ENCODE results near the gene RAI14. TPM values are rescaled to one million over a fixed set of nuclear protein-coding genes. Genes with fewer than 3 reads are reported as not detected.
A peak's percentile ranks its signal among the peaks of the same experiment; 100 is the strongest.
"Not testable (repeated sequence)": the region's sequence is repeated elsewhere in the genome, so short reads cannot be mapped to it uniquely, and the experiment has no call there.

Gene RAI14
- total and polyA plus RNA-seq, 4 experiments from 2014 or later, result 0.15 to 2.6 (median 2.1) TPM

DNA sequence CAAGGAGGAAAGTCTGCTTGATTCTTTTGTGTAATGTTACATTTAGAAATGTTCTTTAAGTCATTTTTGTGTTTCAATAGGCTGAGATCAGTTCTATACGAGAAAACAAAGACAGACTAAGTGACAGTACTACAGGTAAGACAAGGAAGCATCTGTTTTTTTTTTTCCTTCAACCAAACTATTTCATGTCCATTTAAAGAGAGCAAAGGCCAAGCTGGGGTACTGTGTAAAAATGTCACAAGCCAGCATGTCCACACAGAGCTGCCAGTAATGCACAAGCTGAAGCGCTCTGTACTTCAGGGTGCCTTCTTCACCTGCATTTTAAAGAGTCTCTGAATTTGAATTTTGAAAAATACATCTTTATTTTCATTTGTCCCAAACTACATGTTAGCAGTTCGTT is 162.6 kb downstream of the RAI14 start:
- Histone ChIP-seq H3K27ac (ENCODE audit: low read depth, low read length) (no peak overlapping the region), H3K9me3 (ENCODE audit: control insufficient read depth in 1 of 2, low read length in 2 of 2) (no peaks in the 10 kb centered on the region), H3K4me1 (ENCODE audit: insufficient read depth, low read length) (no peaks in the 10 kb centered on the region), H3K27me3 (ENCODE audit: insufficient read depth, low read length) (no peaks in the 10 kb centered on the region), H3K4me3 (ENCODE audit: low read length in 2 of 2) (no peak overlapping the region), H3K36me3 (ENCODE audit: insufficient read depth, low read length) (no peaks in the 10 kb centered on the region)
- intact Hi-C loops (cut with micrococcal nuclease), result no loop called here
- H3K27me3 Mint-ChIP-seq, result peaks cover 2 to 9% of the 10 kb centered on the region in 2 donors
- no peaks in the 10 kb centered on the region for H3K9me3 Mint-ChIP-seq
- H3K4me3 Mint-ChIP-seq, result no peak overlapping the region
- ChIA-PET POLR2A (ENCODE audit: partially characterized antibody) (no interaction called here), CTCF (ENCODE audit: partially characterized antibody) (no interaction called here)
- no peak overlapping the region for H3K27ac Mint-ChIP-seq
- peaks cover 2 to 8% of the 10 kb centered on the region in 2 donors for H3K36me3 Mint-ChIP-seq
- no peak for DNase-seq
- H3K4me1 Mint-ChIP-seq, result no peaks in the 10 kb centered on the region

DNA sequence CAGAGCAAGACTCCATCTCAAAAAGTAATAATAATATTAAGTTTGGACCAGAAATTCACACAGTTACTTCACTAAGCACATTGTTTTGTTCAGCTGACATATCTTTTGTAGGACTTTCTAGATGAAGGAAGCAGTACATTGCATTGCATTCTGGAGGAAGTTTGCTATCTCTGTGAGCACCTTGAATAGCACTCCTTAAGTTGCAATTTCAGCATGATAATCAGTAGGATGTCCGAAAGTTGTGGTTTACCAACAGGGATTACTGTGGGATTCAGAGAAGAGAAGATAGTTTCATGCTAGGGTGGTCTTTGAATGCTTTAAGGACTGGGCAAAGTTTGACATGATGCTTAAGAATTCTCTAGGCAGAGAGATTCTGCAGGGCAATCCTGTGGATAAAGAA is 164.5 kb downstream of the RAI14 start:
- Histone ChIP-seq H3K4me1 (ENCODE audit: insufficient read depth, low read length) (no peaks in the 10 kb centered on the region), H3K4me3 (ENCODE audit: low read length in 2 of 2) (no peak overlapping the region), H3K36me3 (ENCODE audit: insufficient read depth, low read length) (no peaks in the 10 kb centered on the region), H3K9me3 (ENCODE audit: control insufficient read depth in 1 of 2, low read length in 2 of 2) (no peaks in the 10 kb centered on the region), H3K27me3 (ENCODE audit: insufficient read depth, low read length) (no peaks in the 10 kb centered on the region), H3K27ac (ENCODE audit: low read depth, low read length) (no peak overlapping the region)
- CTCF ChIA-PET (ENCODE audit: partially characterized antibody), result interaction anchor here (1.3 kb wide), 1 partner anchor 13 kb away, joined by 3 read pairs; no protein-coding TSS in a partner anchor
- intact Hi-C loops (cut with micrococcal nuclease), result no loop called here
- no peaks in the 10 kb centered on the region for H3K4me1 Mint-ChIP-seq
- no peaks in the 10 kb centered on the region for H3K9me3 Mint-ChIP-seq
- H3K36me3 Mint-ChIP-seq, result peaks cover 2 to 12% of the 10 kb centered on the region in 2 donors
- no peak for DNase-seq
- no peak overlapping the region for H3K4me3 Mint-ChIP-seq
- POLR2A ChIA-PET (ENCODE audit: partially characterized antibody), result no interaction called here
- H3K27ac Mint-ChIP-seq, result no peak overlapping the region
- peaks cover 2 to 14% of the 10 kb centered on the region in 2 donors for H3K27me3 Mint-ChIP-seq

DNA sequence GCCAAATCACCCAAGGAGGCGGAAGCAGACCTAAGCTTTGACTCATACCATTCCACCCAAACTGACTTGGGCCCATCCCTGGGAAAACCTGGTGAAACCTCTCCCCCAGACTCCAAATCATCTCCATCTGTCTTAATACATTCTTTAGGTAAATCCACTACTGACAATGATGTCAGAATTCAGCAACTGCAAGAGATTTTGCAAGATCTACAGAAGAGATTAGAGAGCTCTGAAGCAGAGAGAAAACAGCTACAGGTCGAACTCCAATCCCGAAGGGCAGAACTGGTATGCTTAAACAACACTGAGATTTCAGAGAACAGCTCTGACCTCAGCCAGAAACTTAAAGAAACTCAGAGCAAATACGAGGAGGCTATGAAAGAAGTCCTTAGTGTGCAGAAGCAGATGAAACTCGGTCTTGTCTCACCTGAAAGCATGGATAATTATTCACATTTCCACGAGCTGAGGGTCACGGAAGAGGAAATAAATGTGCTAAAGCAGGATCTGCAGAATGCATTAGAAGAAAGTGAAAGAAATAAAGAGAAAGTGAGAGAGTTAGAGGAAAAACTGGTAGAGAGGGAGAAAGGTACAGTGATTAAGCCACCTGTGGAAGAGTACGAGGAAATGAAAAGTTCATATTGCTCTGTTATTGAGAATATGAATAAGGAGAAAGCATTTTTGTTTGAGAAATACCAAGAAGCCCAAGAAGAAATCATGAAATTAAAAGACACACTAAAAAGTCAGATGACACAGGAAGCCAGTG is 167.0 kb downstream of the RAI14 start:
- H3K36me3 Mint-ChIP-seq, result peaks cover 2 to 15% of the 10 kb centered on the region in 2 donors
- Histone ChIP-seq H3K27ac (ENCODE audit: low read depth, low read length) (no peak overlapping the region), H3K27me3 (ENCODE audit: insufficient read depth, low read length) (no peaks in the 10 kb centered on the region), H3K4me1 (ENCODE audit: insufficient read depth, low read length) (no peaks in the 10 kb centered on the region), H3K36me3 (ENCODE audit: insufficient read depth, low read length) (no peaks in the 10 kb centered on the region), H3K9me3 (ENCODE audit: control insufficient read depth in 1 of 2, low read length in 2 of 2) (no peaks in the 10 kb centered on the region), H3K4me3 (ENCODE audit: low read length in 2 of 2) (no peak overlapping the region)
- peak overlapping the region in 1 of 7 donors; percentile 36 for H3K27ac Mint-ChIP-seq
- ChIA-PET CTCF (ENCODE audit: partially characterized antibody) (no interaction called here), POLR2A (ENCODE audit: partially characterized antibody) (no interaction called here)
- H3K9me3 Mint-ChIP-seq, result no peaks in the 10 kb centered on the region
- H3K4me1 Mint-ChIP-seq, result no peaks in the 10 kb centered on the region
- H3K27me3 Mint-ChIP-seq, result peaks cover 5 to 17% of the 10 kb centered on the region in 2 donors
- DNase-seq, result no peak
- H3K4me3 Mint-ChIP-seq, result no peak overlapping the region
- intact Hi-C loops (cut with micrococcal nuclease), result no loop called here

DNA sequence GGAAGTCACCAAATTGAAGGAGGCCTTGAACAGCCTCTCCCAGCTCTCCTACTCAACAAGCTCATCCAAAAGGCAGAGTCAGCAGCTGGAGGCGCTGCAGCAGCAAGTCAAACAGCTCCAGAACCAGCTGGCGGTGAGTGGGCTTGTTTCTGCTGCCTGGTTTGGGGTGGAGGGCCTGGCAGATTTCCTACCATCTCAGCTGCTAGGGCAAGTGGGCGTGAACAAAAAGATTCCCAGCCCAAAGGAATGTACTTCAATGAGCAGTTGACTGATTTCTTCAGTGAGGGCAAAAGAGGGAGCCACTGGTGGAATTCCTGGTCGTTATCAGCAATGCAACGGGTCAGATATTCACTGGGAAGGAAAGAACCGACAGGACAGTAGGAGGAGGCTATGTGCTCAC is 170.2 kb downstream of the RAI14 start:
- H3K4me1 Mint-ChIP-seq, result no peaks in the 10 kb centered on the region
- Histone ChIP-seq H3K27ac (ENCODE audit: low read depth, low read length) (no peak overlapping the region), H3K4me3 (ENCODE audit: low read length in 2 of 2) (no peak overlapping the region), H3K36me3 (ENCODE audit: insufficient read depth, low read length) (no peaks in the 10 kb centered on the region), H3K27me3 (ENCODE audit: insufficient read depth, low read length) (no peaks in the 10 kb centered on the region), H3K4me1 (ENCODE audit: insufficient read depth, low read length) (no peaks in the 10 kb centered on the region), H3K9me3 (ENCODE audit: control insufficient read depth in 1 of 2, low read length in 2 of 2) (no peaks in the 10 kb centered on the region)
- H3K9me3 Mint-ChIP-seq, result no peaks in the 10 kb centered on the region
- DNase-seq, result no peak
- no peak overlapping the region for H3K27ac Mint-ChIP-seq
- H3K36me3 Mint-ChIP-seq, result peaks cover 2 to 15% of the 10 kb centered on the region in 2 donors
- intact Hi-C loops (cut with micrococcal nuclease), result no loop called here
- peaks cover 3 to 19% of the 10 kb centered on the region in 2 donors for H3K27me3 Mint-ChIP-seq
- ChIA-PET CTCF (ENCODE audit: partially characterized antibody) (no interaction called here), POLR2A (ENCODE audit: partially characterized antibody) (no interaction called here)
- H3K4me3 Mint-ChIP-seq, result no peak overlapping the region

DNA sequence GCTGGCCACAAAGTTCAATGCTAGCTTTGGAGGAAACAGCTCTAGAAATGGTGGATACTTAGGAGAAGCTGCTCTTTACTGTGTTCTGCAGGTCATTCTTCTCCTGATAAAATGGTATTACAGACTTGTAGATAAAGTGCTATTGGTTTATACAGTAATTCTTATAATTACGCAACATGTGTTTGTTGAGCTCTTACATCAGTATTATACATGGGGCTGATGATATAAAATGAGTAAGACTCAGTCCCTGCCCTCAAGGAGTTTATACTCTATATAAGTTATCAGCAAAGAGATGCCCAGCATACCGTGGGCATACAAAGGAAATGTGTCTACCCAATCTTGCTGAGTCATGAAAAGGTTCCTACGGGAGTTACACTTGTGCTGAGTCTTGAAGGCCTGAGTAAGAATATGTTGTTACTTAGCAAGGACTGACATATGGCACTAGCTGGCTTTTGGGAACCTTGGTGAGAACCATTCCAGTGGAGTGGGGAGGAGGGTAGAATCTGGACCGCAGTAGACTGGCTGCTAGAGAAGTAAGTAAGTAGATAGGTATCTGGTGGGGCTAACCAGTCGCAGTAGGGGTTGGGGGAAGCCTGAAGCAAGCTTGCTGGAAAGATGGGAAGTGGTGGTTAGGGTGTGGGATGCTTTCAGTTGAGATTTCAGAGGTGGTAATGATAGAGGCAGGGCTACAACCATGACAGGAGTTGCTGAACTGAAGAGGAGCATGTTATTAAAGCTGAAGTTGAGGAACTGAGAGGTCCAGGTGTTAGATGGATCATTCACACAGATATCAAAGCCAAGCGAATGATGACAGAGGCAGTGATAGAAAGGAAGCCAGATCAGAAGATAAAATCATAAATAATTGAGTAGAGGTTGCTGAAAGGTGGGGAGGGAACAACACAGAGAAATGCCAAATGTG is 171.7 kb downstream of the RAI14 start:
- ChIA-PET POLR2A (ENCODE audit: partially characterized antibody) (no interaction called here), CTCF (ENCODE audit: partially characterized antibody) (interaction anchor here (0.9 to 1.3 kb wide), 3 partner anchors 10 to 70 kb away, joined by 3 to 5 read pairs (median 4); no protein-coding TSS in a partner anchor)
- H3K9me3 ChIP-seq (ENCODE audit: control insufficient read depth in 1 of 2, low read length in 2 of 2), result no peaks in the 10 kb centered on the region
- Mint-ChIP-seq H3K9me3 (no peaks in the 10 kb centered on the region), H3K4me1 (no peaks in the 10 kb centered on the region), H3K36me3 (peaks cover 2 to 15% of the 10 kb centered on the region in 2 donors), H3K27ac (peak overlapping the region in 1 of 7 donors; percentile 20), H3K4me3 (no peak overlapping the region), H3K27me3 (peaks cover 3 to 19% of the 10 kb centered on the region in 2 donors)
- no peaks in the 10 kb centered on the region for H3K27me3 ChIP-seq (ENCODE audit: insufficient read depth, low read length)
- intact Hi-C loops (cut with micrococcal nuclease), result no loop called here
- H3K36me3 ChIP-seq (ENCODE audit: insufficient read depth, low read length), result no peaks in the 10 kb centered on the region
- no peak for DNase-seq
- no peaks in the 10 kb centered on the region for H3K4me1 ChIP-seq (ENCODE audit: insufficient read depth, low read length)
- no peak overlapping the region for H3K27ac ChIP-seq (ENCODE audit: low read depth, low read length)
- no peak overlapping the region for H3K4me3 ChIP-seq (ENCODE audit: low read length in 2 of 2)

DNA sequence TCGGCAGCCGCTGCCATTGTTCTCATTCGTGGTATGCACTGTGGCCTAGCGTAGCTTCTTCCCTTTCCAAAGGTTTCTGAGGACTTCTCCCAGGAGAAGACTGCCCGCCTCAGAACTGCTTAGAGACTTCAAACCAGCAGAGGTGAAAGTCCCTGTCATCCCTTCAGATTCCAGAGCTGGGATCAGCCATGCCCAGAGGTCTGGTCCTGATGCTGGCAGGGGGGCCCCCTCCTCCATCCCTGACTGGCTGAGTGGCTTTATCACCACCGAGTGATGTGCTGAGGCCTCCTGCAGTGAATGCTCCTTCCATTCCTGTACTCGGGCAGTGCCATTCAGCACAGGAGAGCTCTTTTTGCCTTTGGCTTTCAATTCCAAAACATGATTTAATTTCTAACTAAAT is 174.7 kb downstream of the RAI14 start:
- H3K4me3 ChIP-seq (ENCODE audit: low read length in 2 of 2); H3K27me3 Mint-ChIP-seq; H3K4me3 Mint-ChIP-seq; H3K36me3 Mint-ChIP-seq; POLR2A ChIA-PET (ENCODE audit: partially characterized antibody); H3K36me3 ChIP-seq (ENCODE audit: insufficient read depth, low read length); H3K27ac Mint-ChIP-seq; H3K4me1 ChIP-seq (ENCODE audit: insufficient read depth, low read length); DNase-seq; CTCF ChIA-PET (ENCODE audit: partially characterized antibody); H3K4me1 Mint-ChIP-seq; H3K9me3 Mint-ChIP-seq; H3K9me3 ChIP-seq (ENCODE audit: control insufficient read depth in 1 of 2, low read length in 2 of 2); intact Hi-C loops (cut with micrococcal nuclease); H3K27ac ChIP-seq (ENCODE audit: low read depth, low read length); H3K27me3 ChIP-seq (ENCODE audit: insufficient read depth, low read length): not testable (repeated sequence)

DNA sequence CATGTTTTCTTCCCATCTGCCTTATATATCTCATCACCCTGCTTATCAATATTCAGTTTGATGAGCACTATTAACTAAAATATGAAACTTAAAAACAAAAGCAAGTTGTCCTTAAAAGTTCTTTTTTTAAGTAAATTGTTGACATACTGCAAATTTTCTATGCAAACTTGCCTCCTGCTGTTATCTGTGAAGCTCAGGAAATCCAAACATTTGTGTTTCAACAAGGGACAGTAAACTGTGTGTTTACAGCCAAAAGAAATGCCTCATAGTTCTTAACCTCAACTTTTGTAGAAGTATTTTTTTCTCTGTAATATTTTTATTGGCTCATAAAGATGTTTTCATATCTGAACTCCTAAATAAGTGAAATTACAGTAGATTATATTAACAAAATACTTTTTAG is 175.2 kb downstream of the RAI14 start:
- no peaks in the 10 kb centered on the region for H3K9me3 ChIP-seq (ENCODE audit: control insufficient read depth in 1 of 2, low read length in 2 of 2)
- no peak overlapping the region for H3K4me3 Mint-ChIP-seq
- peaks cover 0 to 2% (median 0%) of the 10 kb centered on the region in 8 donors for H3K9me3 Mint-ChIP-seq
- ChIA-PET POLR2A (ENCODE audit: partially characterized antibody) (no interaction called here), CTCF (ENCODE audit: partially characterized antibody) (no interaction called here)
- no peak overlapping the region for H3K27ac ChIP-seq (ENCODE audit: low read depth, low read length)
- H3K4me3 ChIP-seq (ENCODE audit: low read length in 2 of 2), result no peak overlapping the region
- H3K27me3 Mint-ChIP-seq, result peaks cover 3 to 6% of the 10 kb centered on the region in 2 donors
- H3K27me3 ChIP-seq (ENCODE audit: insufficient read depth, low read length), result no peaks in the 10 kb centered on the region
- no peaks in the 10 kb centered on the region for H3K4me1 ChIP-seq (ENCODE audit: insufficient read depth, low read length)
- no peak for DNase-seq
- no peaks in the 10 kb centered on the region for H3K4me1 Mint-ChIP-seq
- H3K27ac Mint-ChIP-seq, result no peak overlapping the region
- intact Hi-C loops (cut with micrococcal nuclease), result no loop called here
- H3K36me3 Mint-ChIP-seq, result peaks cover 0 to 4% of the 10 kb centered on the region in 2 donors
- no peaks in the 10 kb centered on the region for H3K36me3 ChIP-seq (ENCODE audit: insufficient read depth, low read length)
